ENCODE results near the gene PRR13. TPM values are rescaled to one million over a fixed set of nuclear protein-coding genes. Genes with fewer than 3 reads are reported as not detected.
A peak's percentile ranks its signal among the peaks of the same experiment; 100 is the strongest.
"Not testable (repeated sequence)": the region's sequence is repeated elsewhere in the genome, so short reads cannot be mapped to it uniquely, and the experiment has no call there.

PRR13 gene, protein sequence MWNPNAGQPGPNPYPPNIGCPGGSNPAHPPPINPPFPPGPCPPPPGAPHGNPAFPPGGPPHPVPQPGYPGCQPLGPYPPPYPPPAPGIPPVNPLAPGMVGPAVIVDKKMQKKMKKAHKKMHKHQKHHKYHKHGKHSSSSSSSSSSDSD
- polyA plus RNA-seq (2013, experiment 1 of 2) = 289 TPM
- polyA plus RNA-seq (2013, experiment 2 of 2) = 292 TPM

DNA sequence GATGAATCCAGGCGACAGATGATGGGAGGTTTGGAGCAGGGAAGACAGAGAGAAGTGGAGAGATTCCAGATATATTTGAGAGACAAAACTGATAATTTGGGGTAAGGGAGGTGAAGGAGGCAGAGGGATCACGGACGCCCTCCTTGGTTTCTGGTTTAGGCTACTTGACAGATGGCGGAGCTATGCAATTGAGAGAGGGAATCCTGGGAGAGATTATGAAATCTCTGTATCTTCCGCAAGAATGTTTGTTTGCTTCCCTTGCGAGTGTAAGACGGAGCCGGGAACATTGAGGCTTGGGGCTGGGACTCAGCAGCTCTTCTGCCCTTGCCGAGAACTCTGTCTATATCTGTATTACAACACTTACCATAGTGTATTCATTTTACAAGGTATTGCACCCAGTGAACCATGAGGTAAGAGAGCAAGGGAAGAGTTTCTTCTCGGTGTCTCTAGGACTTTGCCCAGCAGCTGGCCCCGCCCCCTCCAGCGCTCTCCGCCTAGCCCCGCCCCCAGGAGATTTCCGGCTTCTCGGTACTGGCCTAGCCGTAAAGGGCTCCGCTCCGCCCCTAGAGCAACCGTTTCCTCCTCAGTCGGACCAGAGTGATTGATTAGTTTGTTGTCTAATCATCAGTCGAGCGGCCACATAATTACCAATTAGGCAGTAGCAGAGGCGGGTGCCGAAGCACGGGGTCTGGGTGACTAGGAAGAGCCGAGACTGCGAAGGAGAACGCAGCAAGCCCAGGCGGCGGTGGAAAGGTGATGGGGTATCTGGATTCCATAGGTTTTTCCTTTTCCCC, at the start of gene PRR13:
Gene PRR13 (plus strand): TSS at position 695 of the 794 bp plus-strand sequence. CDS start 981 bp downstream, outside the sequence.
- H3K79me1 ChIP-seq (ENCODE audit: low read length) = peaks cover 7% of the 10 kb centered on the region
- peak within 1 kb of the TSS; percentile 43 for H2AK5ac ChIP-seq (ENCODE audit: low read length)
- no peaks in the 10 kb centered on the region for H3K27me3 ChIP-seq (ENCODE audit: insufficient read depth, low read length, poor library complexity)
- peak within 1 kb of the TSS; percentile 93 for H3K4me2 ChIP-seq (ENCODE audit: low read length)
- peak within 1 kb of the TSS; percentile 72 for H3K18ac ChIP-seq (ENCODE audit: low read length)
- H3K4me3 ChIP-seq (ENCODE audit: low read length) = peak within 1 kb of the TSS; percentile 96
- peaks cover 3% of the 10 kb centered on the region for H3K4me1 ChIP-seq (ENCODE audit: control insufficient read depth, low read depth, low read length)
- H3K9ac ChIP-seq (ENCODE audit: low read length) = peak within 1 kb of the TSS; percentile 93
- peak within 1 kb of the TSS; percentile 85 for H3K27ac ChIP-seq (ENCODE audit: low read depth, low read length)
- H4K5ac ChIP-seq (ENCODE audit: low read length) = no peak within 1 kb of the TSS
- WGBS (ENCODE audit: extremely low coverage, insufficient coverage, low lambda C conversion rate) = no CpG with 5 or more reads among the region's 31 CpGs
- no peaks in the 10 kb centered on the region for H3K36me3 ChIP-seq (ENCODE audit: control insufficient read depth, insufficient read depth, low read length)
- H2BK15ac ChIP-seq (replicated peaks; ENCODE audit: low read depth) = no peak within 1 kb of the TSS
- peak within 1 kb of the TSS; percentile 30 for H4K8ac ChIP-seq (ENCODE audit: low read depth, low read length)
- H2BK120ac ChIP-seq (ENCODE audit: low read depth, low read length) = no peak within 1 kb of the TSS
- peak within 1 kb of the TSS; percentile 59 for H3K23ac ChIP-seq (ENCODE audit: low read length)
- H3K56ac ChIP-seq (ENCODE audit: low read length) = peak within 1 kb of the TSS; percentile 95
- peak within 1 kb of the TSS; percentile 23 for H2BK5ac ChIP-seq (ENCODE audit: low read length)
- peaks cover 10% of the 10 kb centered on the region for H3K79me2 ChIP-seq (ENCODE audit: control insufficient read depth, insufficient read depth, low read length)
- peak; percentile 100 for DNase-seq
- H3K4ac ChIP-seq (ENCODE audit: low read depth, low read length) = peak within 1 kb of the TSS; percentile 49

DNA sequence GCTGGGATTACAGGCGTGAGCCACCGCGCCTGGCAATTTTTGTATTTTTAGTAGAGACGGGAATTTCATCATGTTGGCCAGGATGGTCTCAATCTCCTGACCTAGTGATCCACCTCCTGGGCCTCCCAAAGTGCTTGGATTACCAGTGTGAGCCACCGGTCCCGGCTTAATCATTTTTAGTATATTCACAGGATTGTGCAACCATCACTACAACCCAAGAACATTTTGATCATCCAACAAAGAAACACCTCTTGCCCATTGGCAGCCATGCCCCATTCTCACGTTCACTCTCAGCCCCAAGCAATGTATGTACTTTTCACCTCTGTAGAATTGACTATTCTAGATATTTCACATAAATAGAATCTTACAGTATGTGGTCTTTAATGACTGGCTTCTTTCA, 41.6 kb upstream of the PRR13 start:
- no CpG with 5 or more reads among the region's 7 CpGs for WGBS (ENCODE audit: extremely low coverage, insufficient coverage, low lambda C conversion rate)
- H3K27ac ChIP-seq (ENCODE audit: low read depth, low read length) = no peak overlapping the region

DNA sequence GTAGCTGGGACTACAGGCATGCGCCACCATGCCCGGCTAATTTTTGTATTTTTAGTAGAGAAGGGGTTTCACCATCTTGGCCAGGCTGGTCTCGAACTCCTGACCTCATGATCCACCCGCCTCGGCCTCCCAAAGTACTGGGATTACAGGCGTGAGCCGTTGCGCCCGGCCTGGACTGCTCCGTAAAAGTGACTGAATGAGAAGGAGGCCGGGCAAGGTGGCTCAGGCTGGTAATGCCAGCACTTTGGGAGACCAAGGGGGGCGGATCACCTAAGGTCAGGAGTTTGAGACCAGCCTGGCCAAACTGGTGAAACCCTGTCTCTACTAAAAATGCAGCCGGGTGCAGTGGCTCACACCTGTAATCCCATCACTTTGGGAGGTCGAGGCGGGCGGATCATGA, 39.2 kb upstream of the PRR13 start:
- not testable (repeated sequence) for H3K4me3 ChIP-seq (ENCODE audit: low read length); H3K4me2 ChIP-seq (ENCODE audit: low read length); H3K36me3 ChIP-seq (ENCODE audit: control insufficient read depth, insufficient read depth, low read length); DNase-seq; H4K5ac ChIP-seq (ENCODE audit: low read length); H2BK15ac ChIP-seq (replicated peaks; ENCODE audit: low read depth); H2AK5ac ChIP-seq (ENCODE audit: low read length); H3K18ac ChIP-seq (ENCODE audit: low read length); H3K27me3 ChIP-seq (ENCODE audit: insufficient read depth, low read length, poor library complexity); H3K4ac ChIP-seq (ENCODE audit: low read depth, low read length); H2BK5ac ChIP-seq (ENCODE audit: low read length); H3K79me2 ChIP-seq (ENCODE audit: control insufficient read depth, insufficient read depth, low read length); H4K8ac ChIP-seq (ENCODE audit: low read depth, low read length); H3K4me1 ChIP-seq (ENCODE audit: control insufficient read depth, low read depth, low read length); H3K79me1 ChIP-seq (ENCODE audit: low read length); H3K9ac ChIP-seq (ENCODE audit: low read length); H3K23ac ChIP-seq (ENCODE audit: low read length); H2BK120ac ChIP-seq (ENCODE audit: low read depth, low read length); H3K56ac ChIP-seq (ENCODE audit: low read length); H3K27ac ChIP-seq (ENCODE audit: low read depth, low read length)
- WGBS (ENCODE audit: extremely low coverage, insufficient coverage, low lambda C conversion rate) = no CpG with 5 or more reads among the region's 16 CpGs

More for the DNA sequence above, 41.6 kb upstream of the PRR13 start:
- Histone ChIP-seq H3K23ac (ENCODE audit: low read length) (no peak overlapping the region), H2AK5ac (ENCODE audit: low read length) (no peak overlapping the region), H4K8ac (ENCODE audit: low read depth, low read length) (no peak overlapping the region), H4K5ac (ENCODE audit: low read length) (no peak overlapping the region), H2BK120ac (ENCODE audit: low read depth, low read length) (no peak overlapping the region), H3K4me3 (ENCODE audit: low read length) (no peak overlapping the region), H3K9ac (ENCODE audit: low read length) (no peak overlapping the region), H3K4me1 (ENCODE audit: control insufficient read depth, low read depth, low read length) (no peaks in the 10 kb centered on the region), H3K4me2 (ENCODE audit: low read length) (no peak overlapping the region), H3K18ac (ENCODE audit: low read length) (no peak overlapping the region), H2BK5ac (ENCODE audit: low read length) (no peak overlapping the region), H3K27me3 (ENCODE audit: insufficient read depth, low read length, poor library complexity) (no peaks in the 10 kb centered on the region), H3K56ac (ENCODE audit: low read length) (no peak overlapping the region), H2BK15ac (replicated peaks; ENCODE audit: low read depth) (no peak overlapping the region), H3K79me1 (ENCODE audit: low read length) (no peaks in the 10 kb centered on the region), H3K4ac (ENCODE audit: low read depth, low read length) (no peak overlapping the region), H3K36me3 (ENCODE audit: control insufficient read depth, insufficient read depth, low read length) (no peaks in the 10 kb centered on the region), H3K79me2 (ENCODE audit: control insufficient read depth, insufficient read depth, low read length) (peaks cover 2% of the 10 kb centered on the region)
- no peak for DNase-seq

DNA sequence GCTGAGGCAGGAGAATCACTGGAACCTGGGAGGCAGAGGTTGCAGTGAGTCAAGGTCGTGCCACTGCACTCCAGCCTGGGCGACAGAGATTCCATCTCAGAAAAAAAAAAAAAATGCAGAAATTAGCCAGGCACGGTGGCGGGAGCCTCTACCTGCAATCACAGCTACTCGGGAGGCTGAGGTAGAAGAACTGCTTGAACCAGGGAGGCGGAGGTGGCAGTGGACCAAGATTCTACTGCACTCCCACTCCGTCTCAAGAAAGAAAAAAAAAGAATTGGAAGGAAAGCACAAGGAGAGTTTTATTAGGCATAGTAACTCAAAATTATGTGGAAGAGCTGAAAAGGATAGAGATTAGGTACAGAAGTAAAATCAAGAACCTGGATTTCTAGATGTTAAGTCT, 38.7 kb upstream of the PRR13 start:
- no peak overlapping the region for H2BK5ac ChIP-seq (ENCODE audit: low read length)
- H3K79me1 ChIP-seq (ENCODE audit: low read length) = no peaks in the 10 kb centered on the region
- no CpG with 5 or more reads among the region's 7 CpGs for WGBS (ENCODE audit: extremely low coverage, insufficient coverage, low lambda C conversion rate)
- H3K27me3 ChIP-seq (ENCODE audit: insufficient read depth, low read length, poor library complexity) = no peaks in the 10 kb centered on the region
- peaks cover 2% of the 10 kb centered on the region for H3K36me3 ChIP-seq (ENCODE audit: control insufficient read depth, insufficient read depth, low read length)
- H2AK5ac ChIP-seq (ENCODE audit: low read length) = no peak overlapping the region
- no peak overlapping the region for H3K18ac ChIP-seq (ENCODE audit: low read length)
- H3K23ac ChIP-seq (ENCODE audit: low read length) = no peak overlapping the region
- no peaks in the 10 kb centered on the region for H3K79me2 ChIP-seq (ENCODE audit: control insufficient read depth, insufficient read depth, low read length)
- H3K4ac ChIP-seq (ENCODE audit: low read depth, low read length) = no peak overlapping the region
- H3K27ac ChIP-seq (ENCODE audit: low read depth, low read length) = no peak overlapping the region
- DNase-seq = no peak
- H3K56ac ChIP-seq (ENCODE audit: low read length) = no peak overlapping the region
- no peak overlapping the region for H4K8ac ChIP-seq (ENCODE audit: low read depth, low read length)
- no peaks in the 10 kb centered on the region for H3K4me1 ChIP-seq (ENCODE audit: control insufficient read depth, low read depth, low read length)
- H3K4me3 ChIP-seq (ENCODE audit: low read length) = no peak overlapping the region
- H4K5ac ChIP-seq (ENCODE audit: low read length) = no peak overlapping the region
- H3K9ac ChIP-seq (ENCODE audit: low read length) = no peak overlapping the region
- H2BK120ac ChIP-seq (ENCODE audit: low read depth, low read length) = no peak overlapping the region
- no peak overlapping the region for H3K4me2 ChIP-seq (ENCODE audit: low read length)
- no peak overlapping the region for H2BK15ac ChIP-seq (replicated peaks; ENCODE audit: low read depth)

DNA sequence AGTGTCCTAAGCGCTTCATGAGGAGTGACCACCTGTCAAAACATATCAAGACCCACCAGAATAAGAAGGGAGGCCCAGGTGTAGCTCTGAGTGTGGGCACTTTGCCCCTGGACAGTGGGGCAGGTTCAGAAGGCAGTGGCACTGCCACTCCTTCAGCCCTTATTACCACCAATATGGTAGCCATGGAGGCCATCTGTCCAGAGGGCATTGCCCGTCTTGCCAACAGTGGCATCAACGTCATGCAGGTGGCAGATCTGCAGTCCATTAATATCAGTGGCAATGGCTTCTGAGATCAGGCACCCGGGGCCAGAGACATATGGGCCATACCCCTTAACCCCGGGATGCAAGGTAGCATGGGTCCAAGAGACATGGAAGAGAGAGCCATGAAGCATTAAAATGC, 30.6 kb upstream of the PRR13 start:
- no CpG with 5 or more reads among the region's 5 CpGs for WGBS (ENCODE audit: extremely low coverage, insufficient coverage, low lambda C conversion rate)
- H2BK15ac ChIP-seq (replicated peaks; ENCODE audit: low read depth) = no peak overlapping the region
- no peak overlapping the region for H3K4me3 ChIP-seq (ENCODE audit: low read length)
- no peak overlapping the region for H4K8ac ChIP-seq (ENCODE audit: low read depth, low read length)
- H3K9ac ChIP-seq (ENCODE audit: low read length) = no peak overlapping the region
- no peak overlapping the region for H3K4me2 ChIP-seq (ENCODE audit: low read length)
- no peaks in the 10 kb centered on the region for H3K79me2 ChIP-seq (ENCODE audit: control insufficient read depth, insufficient read depth, low read length)
- no peak overlapping the region for H2BK120ac ChIP-seq (ENCODE audit: low read depth, low read length)
- H3K56ac ChIP-seq (ENCODE audit: low read length) = no peak overlapping the region
- no peaks in the 10 kb centered on the region for H3K27me3 ChIP-seq (ENCODE audit: insufficient read depth, low read length, poor library complexity)
- H3K23ac ChIP-seq (ENCODE audit: low read length) = no peak overlapping the region
- H3K27ac ChIP-seq (ENCODE audit: low read depth, low read length) = no peak overlapping the region
- no peak for DNase-seq
- no peak overlapping the region for H2AK5ac ChIP-seq (ENCODE audit: low read length)
- no peak overlapping the region for H4K5ac ChIP-seq (ENCODE audit: low read length)
- peaks cover 7% of the 10 kb centered on the region for H3K36me3 ChIP-seq (ENCODE audit: control insufficient read depth, insufficient read depth, low read length)
- no peak overlapping the region for H3K4ac ChIP-seq (ENCODE audit: low read depth, low read length)
- H3K18ac ChIP-seq (ENCODE audit: low read length) = no peak overlapping the region
- peaks cover 6% of the 10 kb centered on the region for H3K4me1 ChIP-seq (ENCODE audit: control insufficient read depth, low read depth, low read length)
- H3K79me1 ChIP-seq (ENCODE audit: low read length) = no peaks in the 10 kb centered on the region
- no peak overlapping the region for H2BK5ac ChIP-seq (ENCODE audit: low read length)
